Measurements from ENCODE around the gene TNFSF13.

GRCh38 chr17:7511108-7511507, 47.4 kb upstream of the TNFSF13 start:
- TF ChIP-seq SMC3 (IDR thresholded peaks at IDR 0.05), result no peak
- no peak for TF ChIP-seq MAZ (IDR thresholded peaks at IDR 0.05; ENCODE audit: borderline replicate concordance, low read depth, low read length)
- TF ChIP-seq CBX2 (IDR thresholded peaks at IDR 0.05; ENCODE audit: borderline replicate concordance, low read depth), result no peak
- no peak for TF ChIP-seq JUN (IDR thresholded peaks at IDR 0.05)
- no peak for TF ChIP-seq CTCF (IDR thresholded peaks at IDR 0.05)
